MV-4-11 (cell line): ENCODE data around the gene HMGN1.

Source experiments
- DNase-seq: peaks from one replicate; lab custom pipeline; 2025; lab: John Stamatoyannopoulos, UW

HMGN1 gene

GRCh38 chr21:39296891-39297290 lies 52.0 kb downstream of the HMGN1 start:
- DNase-seq = no peak
